Astrocyte of the spinal cord (primary cell): ENCODE results near the gene TENT4A.
A peak's percentile ranks its signal among the peaks of the same experiment; 100 is the strongest.
"Not testable (repeated sequence)": the region's sequence is repeated elsewhere in the genome, so short reads cannot be mapped to it uniquely, and the experiment has no call there.

Experiments
- DNase-seq: peaks from one replicate; pipeline ENCODE4 v3.0.0; 2011; ENCODE audit warnings: low read depth, low spot score
- H3K4me3 ChIP-seq: 2 replicates; pipeline ENCODE4 v1.5.1; 2011; ENCODE audit warnings: low read depth, mild to moderate bottlenecking, low read length, moderate library complexity
- CTCF ChIP-seq: IDR thresholded peaks from 2 replicates; pipeline ENCODE4 v1.5.1; 2012; ENCODE audit warnings: low read depth, mild to moderate bottlenecking, low read length, inconsistent platforms
- in situ Hi-C: cut with HindIII; loops from 2 replicates; pipeline ENCODE4 v1.10.0; 2017; ENCODE audit warnings: low sequenced_read_pairs

TENT4A gene

DNA sequence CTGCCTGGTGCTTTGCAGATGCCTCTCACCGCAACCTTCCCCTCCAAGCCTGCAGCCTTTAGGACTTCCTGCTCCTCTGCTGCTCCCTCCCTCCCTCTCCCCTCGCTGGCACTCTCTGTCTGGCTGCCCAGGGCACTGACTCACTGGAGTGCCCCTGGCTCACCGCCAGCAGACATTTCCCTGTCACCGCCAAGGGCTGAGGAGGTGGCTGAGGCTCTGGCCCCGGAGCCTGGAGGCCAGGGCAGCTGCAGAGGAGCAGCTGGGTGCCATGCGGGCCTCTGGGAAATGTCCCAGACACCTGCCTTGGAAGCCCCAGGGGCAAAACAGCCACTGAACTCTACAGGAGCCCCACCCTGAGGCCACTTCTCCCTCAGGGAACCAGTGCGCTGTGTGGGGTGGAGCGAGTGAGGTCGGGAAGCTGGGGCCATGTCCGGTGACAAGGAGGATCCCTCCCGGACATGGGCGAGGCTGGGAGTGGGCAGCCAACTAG is 53.4 kb downstream of the TENT4A start:
- in situ Hi-C loops, result no loop called here
- no peak for TF ChIP-seq CTCF
- peak; percentile 55 for DNase-seq
- no peak overlapping the region for H3K4me3 ChIP-seq

- in situ Hi-C loops, result no loop called here
- H3K4me3 ChIP-seq, result no peak overlapping the region
- no peak for DNase-seq
- TF ChIP-seq CTCF, result no peak
Observed at GRCh38 chr5:6767481-6768063, 54.3 kb downstream of the TENT4A start.

DNA sequence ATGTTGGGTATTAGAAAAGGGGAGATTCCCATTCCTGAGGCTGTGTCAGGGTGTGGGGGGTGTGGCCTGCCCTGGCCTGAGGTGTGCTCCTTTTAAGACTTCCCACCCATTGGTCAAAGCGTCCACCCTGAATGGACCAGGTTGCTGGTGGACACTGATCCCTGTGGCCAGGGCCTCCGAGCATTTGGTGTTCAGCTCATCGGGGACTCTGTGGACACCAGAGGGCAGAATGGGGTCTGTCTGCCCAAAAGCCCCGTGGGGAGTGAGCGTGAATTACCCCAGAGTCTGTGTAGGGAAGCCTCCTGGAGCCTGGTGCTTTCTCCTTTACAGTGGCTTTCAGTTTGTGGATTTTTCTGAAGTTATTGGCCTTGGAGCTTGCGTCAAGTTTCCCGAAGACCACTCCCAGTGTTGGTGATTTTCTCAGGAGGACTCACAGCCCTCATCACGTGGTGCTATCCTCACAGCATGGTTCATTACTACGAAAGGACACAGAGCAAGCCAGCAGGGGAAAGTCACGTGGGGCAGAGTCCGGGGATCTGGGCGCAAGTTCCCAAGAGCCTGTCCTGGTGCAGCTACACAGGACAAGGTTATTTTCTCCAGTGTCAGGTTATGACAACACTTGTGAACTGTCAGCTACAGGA is 55.5 kb downstream of the TENT4A start:
- no peak for TF ChIP-seq CTCF
- in situ Hi-C loops, result no loop called here
- no peak for DNase-seq
- no peak overlapping the region for H3K4me3 ChIP-seq

GRCh38 chr5:6770826-6771607 is 57.8 kb downstream of the TENT4A start:
- H3K4me3 ChIP-seq, result no peak overlapping the region
- no peak for TF ChIP-seq CTCF
- in situ Hi-C loops, result no loop called here
- no peak for DNase-seq

GRCh38 chr5:6772886-6773285 is 59.7 kb downstream of the TENT4A start:
- no peak overlapping the region for H3K4me3 ChIP-seq
- TF ChIP-seq CTCF, result no peak
- no peak for DNase-seq
- in situ Hi-C loops, result no loop called here

- DNase-seq, result no peak
- TF ChIP-seq CTCF, result no peak
- H3K4me3 ChIP-seq, result no peak overlapping the region
- in situ Hi-C loops, result no loop called here
Observed at GRCh38 chr5:6773342-6774035, 60.3 kb downstream of the TENT4A start.

DNA sequence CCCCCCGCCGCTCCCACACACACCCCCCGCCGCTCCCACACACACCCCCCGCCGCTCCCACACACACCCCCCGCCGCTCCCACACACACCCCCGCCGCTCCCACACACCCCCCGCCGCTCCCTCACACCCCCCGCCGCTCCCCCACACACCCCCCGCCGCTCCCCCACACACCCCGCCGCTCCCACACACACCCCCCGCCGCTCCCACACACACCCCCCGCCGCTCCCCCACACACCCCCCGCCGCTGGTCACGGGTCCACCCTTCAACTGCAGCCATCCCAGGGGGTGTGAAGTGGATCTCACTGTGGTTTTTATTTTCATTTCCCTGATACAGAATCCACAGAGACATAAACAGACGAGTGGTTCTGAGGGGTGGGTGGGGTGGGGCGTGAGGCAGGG is 61.0 kb downstream of the TENT4A start:
- H3K4me3 ChIP-seq, DNase-seq, in situ Hi-C loops: not testable (repeated sequence)
